NCI-H1436 (cell line): ENCODE results near the gene ZNF598.
"Not testable (repeated sequence)": the region's sequence is repeated elsewhere in the genome, so short reads cannot be mapped to it uniquely, and the experiment has no call there.

ENCODE experiments used
- DNase-seq: peaks from one replicate; lab custom pipeline; 2025; lab: John Stamatoyannopoulos, UW

Gene ZNF598

DNA sequence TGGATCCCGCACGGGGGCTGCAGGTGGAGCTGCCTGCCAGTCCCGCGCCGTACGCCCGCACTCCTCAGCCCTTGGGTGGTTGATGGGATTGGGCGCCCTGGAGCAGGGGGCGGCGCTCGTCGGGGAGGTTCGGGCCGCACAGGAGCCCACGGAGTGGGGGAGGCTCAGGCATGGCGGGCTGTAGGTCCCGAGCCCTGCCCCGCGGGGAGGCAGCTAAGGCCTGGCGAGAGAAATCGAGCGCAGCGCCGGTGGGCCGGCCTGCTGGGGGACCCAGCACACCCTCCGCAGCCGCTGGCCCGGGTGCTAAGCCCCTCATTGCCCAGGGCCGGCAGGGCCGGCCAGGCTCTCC is 51.5 kb downstream of the ZNF598 start:
- DNase-seq = not testable (repeated sequence)

DNA sequence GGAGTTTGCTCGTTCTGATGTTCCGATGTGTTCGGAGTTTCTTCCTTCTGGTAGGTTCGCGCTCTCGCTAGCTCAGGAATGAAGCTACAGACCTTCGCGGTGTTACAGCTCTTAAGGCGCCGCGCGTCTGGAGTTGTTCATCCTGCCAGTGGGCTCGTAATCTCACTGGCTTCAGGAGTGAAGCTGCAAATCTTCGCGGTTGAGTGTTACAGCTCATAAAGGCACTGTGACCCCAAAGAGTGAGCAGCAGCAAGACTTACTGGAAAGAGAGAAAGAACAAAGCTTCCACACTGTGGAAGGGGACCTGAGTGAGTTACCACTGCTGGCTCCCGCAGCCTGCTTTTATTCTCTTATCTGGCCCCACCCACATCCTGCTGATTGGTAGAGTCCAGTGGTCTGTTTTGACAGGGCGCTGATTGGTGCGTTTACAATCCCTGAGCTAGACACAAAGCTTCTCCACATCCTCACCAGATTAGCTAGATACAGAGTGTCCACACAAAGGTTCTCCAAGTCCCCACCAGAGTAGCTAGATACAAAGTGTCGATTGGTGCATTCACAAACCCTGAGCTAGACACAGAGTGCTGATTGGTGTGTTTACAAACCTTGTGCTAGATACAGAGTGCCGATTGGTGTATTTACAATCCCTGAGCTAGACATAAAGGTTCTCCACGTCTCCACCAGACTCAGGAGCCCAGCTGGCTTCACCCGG is 52.0 kb downstream of the ZNF598 start:
- DNase-seq = not testable (repeated sequence)

DNA sequence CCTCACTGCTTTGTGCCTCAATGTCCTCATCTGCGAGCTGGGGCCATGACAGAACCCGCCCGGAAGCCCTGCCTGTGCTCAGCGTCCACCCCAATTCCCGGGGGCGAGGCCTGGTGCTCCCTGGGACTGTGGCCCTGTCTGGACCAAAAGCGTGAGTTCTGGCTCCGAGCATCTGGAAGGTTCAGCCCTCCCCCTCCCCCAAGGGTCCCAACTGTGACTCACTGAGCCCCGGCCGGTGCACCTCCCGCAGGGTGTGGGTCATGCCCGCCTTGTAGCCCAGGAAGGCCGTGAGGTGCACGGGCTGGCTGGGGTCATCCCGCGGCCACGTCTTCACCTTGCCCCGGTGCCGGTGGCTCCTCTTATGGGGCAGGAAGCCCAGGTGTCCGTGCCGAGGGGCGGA is 55.9 kb downstream of the ZNF598 start:
- no peak for DNase-seq

DNA sequence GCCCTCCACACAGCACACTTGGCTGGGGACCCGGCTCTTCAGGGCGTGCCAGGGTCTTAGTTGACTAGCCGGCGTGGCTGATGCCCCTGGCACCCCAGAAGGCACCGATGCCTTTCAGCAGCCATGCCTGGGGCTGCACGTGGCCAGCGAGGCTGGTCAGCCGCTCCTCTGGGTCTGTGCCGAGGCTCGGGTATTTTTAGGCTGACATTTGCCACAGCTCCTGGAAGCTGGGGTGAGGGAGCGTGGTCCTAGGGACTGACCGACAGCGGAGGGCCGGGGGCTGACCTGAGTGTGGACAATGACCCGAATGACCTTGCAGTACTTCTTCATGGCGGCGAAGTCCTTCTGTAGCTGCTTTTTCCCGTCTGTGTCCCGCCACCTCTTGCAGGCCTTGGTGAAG is 59.1 kb downstream of the ZNF598 start:
- no peak for DNase-seq

DNA sequence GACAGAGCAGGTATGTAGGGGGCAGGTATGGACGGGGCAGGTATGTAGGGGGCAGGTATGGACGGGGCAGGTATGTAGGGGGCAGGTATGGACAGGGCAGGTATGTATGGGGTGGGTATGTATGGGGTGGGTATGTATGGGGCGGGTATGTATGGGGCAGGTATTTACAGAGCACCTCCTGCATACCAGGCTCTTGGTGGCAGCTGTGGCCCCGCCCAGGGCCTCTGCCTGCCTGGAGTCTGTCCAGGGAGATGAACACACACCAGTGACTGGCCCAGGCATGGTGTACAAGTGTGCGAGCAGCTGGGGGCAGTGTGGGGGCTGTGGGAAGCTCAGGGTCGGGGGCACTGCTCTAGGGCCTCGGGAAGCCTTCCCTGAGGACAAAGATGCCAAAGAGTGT is 59.6 kb downstream of the ZNF598 start:
- DNase-seq = no peak

DNA sequence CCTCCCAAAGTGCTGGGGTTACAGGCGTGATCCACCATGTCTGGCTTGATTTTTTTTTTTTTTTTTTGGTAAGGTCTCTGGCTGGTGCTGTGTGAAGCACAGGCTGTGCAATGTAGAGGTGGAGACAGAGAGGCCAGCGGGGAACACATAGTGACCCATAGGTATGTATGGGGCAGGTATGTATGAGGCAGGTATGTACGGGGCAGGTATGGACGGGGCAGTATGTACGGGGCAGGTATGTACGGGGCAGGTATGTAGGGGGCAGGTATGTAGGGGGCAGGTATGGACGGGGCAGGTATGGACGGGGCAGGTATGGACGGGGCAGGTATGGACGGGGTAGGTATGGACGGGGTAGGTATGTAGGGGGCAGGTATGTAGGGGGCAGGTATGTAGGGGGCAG is 60.1 kb downstream of the ZNF598 start:
- DNase-seq = no peak
